Left ventricle myocardium inferior (tissue), 1 donor: Measurements from ENCODE around the gene MYLK3. TPM values are rescaled to one million over a fixed set of nuclear protein-coding genes. Genes with fewer than 3 reads are reported as not detected.
A peak's percentile ranks its signal among the peaks of the same experiment; 100 is the strongest.

Experiments used
- DNase-seq: peaks from one replicate; pipeline ENCODE4 v3.0.0-alpha.2; 2020
- H3K27ac ChIP-seq: fragments of 200-600 bp; replicated peaks from 2 replicates; pipeline ENCODE4 v1.8.0; 2021
- H3K27me3 ChIP-seq: fragments of 200-600 bp; 2 replicates; pipeline ENCODE4 v1.8.0; 2021; ENCODE audit warnings: low read depth
- H3K36me3 ChIP-seq: fragments of 200-600 bp; 2 replicates; pipeline ENCODE4 v1.8.0; 2021
- H3K4me1 ChIP-seq: fragments of 200-600 bp; 2 replicates; pipeline ENCODE4 v1.8.0; 2021
- H3K4me3 ChIP-seq: fragments of 200-600 bp; 2 replicates; pipeline ENCODE4 v1.8.0; 2021; ENCODE audit warnings: mild to moderate bottlenecking, moderate library complexity
- H3K9me3 ChIP-seq: fragments of 200-600 bp; replicated peaks from 2 replicates; pipeline ENCODE4 v1.8.0; 2021
- intact Hi-C: fragments of 100-400 bp; cut with micrococcal nuclease; formaldehyde crosslinking; loops from one replicate; pipeline ENCODE4 v1.11.0; 2022
- total RNA-seq: library from RNA; stranded (reverse); fragmentation: NEBNext Ultra II Directional; extraction: Animal tissue kit (Norgen Biotek cat#: 25700); gene quantifications from one replicate; pipeline ENCODE4 v1.2.1, GENCODE V29; 2021
- TF ChIP-seq, protein P1 (sequence below): fragments of 200-600 bp; IDR thresholded peaks from 2 replicates; pipeline ENCODE4 v1.8.0; 2021; ENCODE audit warnings: antibody characterized with exemption, mild to moderate bottlenecking, borderline replicate concordance
- donor health status: DM: no; HTN: yes; CAD: no; lungs with severe emphysema.

MYLK3 gene
- total RNA-seq, 1 donor from 2014 or later: 256 TPM

GRCh38 chr16:46709469-46710005 is 38.6 kb downstream of the MYLK3 start:
- intact Hi-C loops: no loop called here
- DNase-seq: no peak
- H3K4me3 ChIP-seq: no peak overlapping the region
- peaks cover 51% of the 10 kb centered on the region for H3K4me1 ChIP-seq
- TF ChIP-seq, protein P1, sequence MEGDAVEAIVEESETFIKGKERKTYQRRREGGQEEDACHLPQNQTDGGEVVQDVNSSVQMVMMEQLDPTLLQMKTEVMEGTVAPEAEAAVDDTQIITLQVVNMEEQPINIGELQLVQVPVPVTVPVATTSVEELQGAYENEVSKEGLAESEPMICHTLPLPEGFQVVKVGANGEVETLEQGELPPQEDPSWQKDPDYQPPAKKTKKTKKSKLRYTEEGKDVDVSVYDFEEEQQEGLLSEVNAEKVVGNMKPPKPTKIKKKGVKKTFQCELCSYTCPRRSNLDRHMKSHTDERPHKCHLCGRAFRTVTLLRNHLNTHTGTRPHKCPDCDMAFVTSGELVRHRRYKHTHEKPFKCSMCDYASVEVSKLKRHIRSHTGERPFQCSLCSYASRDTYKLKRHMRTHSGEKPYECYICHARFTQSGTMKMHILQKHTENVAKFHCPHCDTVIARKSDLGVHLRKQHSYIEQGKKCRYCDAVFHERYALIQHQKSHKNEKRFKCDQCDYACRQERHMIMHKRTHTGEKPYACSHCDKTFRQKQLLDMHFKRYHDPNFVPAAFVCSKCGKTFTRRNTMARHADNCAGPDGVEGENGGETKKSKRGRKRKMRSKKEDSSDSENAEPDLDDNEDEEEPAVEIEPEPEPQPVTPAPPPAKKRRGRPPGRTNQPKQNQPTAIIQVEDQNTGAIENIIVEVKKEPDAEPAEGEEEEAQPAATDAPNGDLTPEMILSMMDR: no peak
- H3K36me3 ChIP-seq: peaks cover 54% of the 10 kb centered on the region
- H3K9me3 ChIP-seq: no peaks in the 10 kb centered on the region
- no peaks in the 10 kb centered on the region for H3K27me3 ChIP-seq
- peak overlapping the region; percentile 82 for H3K27ac ChIP-seq

GRCh38 chr16:46706642-46707041 is 41.5 kb downstream of the MYLK3 start:
- intact Hi-C loops: no loop called here

GRCh38 chr16:46702030-46702429 is 46.1 kb downstream of the MYLK3 start:
- TF ChIP-seq, protein P1: no peak
- Histone ChIP-seq H3K27ac (no peak overlapping the region), H3K9me3 (no peaks in the 10 kb centered on the region), H3K4me3 (no peak overlapping the region), H3K27me3 (no peaks in the 10 kb centered on the region), H3K4me1 (peaks cover 11% of the 10 kb centered on the region), H3K36me3 (peaks cover 32% of the 10 kb centered on the region)
- intact Hi-C loops: no loop called here
- DNase-seq: no peak

More at GRCh38 chr16:46706642-46707041, 41.5 kb downstream of the MYLK3 start:
- TF ChIP-seq, protein P1: no peak
- Histone ChIP-seq H3K27ac (no peak overlapping the region), H3K4me1 (peaks cover 22% of the 10 kb centered on the region), H3K4me3 (no peak overlapping the region), H3K36me3 (peaks cover 61% of the 10 kb centered on the region), H3K27me3 (no peaks in the 10 kb centered on the region), H3K9me3 (no peaks in the 10 kb centered on the region)
- DNase-seq: no peak

DNA sequence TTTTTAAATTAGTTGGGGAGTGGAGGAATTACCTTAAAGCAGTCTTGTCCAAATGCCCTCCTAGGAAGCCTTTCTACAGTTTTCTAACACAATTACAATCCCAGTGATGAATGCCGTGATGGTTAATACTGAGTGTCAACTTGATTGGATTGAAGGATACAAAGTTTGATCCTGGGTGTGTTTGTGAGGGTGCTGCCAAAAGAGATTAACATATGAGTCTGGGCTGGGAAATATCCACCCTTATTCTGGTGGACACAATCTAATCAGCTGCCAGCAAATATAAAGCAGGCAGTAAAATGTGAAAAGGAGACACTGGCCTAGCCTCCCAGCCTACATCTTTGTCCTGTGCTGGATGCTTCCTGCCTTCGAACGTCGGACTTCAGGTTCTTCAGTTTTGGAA is 46.5 kb downstream of the MYLK3 start:
- H3K9me3 ChIP-seq: no peaks in the 10 kb centered on the region
- intact Hi-C loops: no loop called here
- H3K36me3 ChIP-seq: peaks cover 30% of the 10 kb centered on the region
- H3K27ac ChIP-seq: no peak overlapping the region
- TF ChIP-seq, protein P1: no peak
- DNase-seq: no peak
- no peak overlapping the region for H3K4me3 ChIP-seq
- peaks cover 16% of the 10 kb centered on the region for H3K4me1 ChIP-seq
- H3K27me3 ChIP-seq: no peaks in the 10 kb centered on the region

- Histone ChIP-seq H3K9me3 (no peaks in the 10 kb centered on the region), H3K36me3 (peaks cover 18% of the 10 kb centered on the region), H3K27ac (no peak overlapping the region), H3K27me3 (no peaks in the 10 kb centered on the region), H3K4me3 (no peak overlapping the region), H3K4me1 (peaks cover 31% of the 10 kb centered on the region)
- intact Hi-C loops: no loop called here
- no peak for DNase-seq
- TF ChIP-seq, protein P1: no peak
Measured at GRCh38 chr16:46700048-46700447, 48.1 kb downstream of the MYLK3 start.

DNA sequence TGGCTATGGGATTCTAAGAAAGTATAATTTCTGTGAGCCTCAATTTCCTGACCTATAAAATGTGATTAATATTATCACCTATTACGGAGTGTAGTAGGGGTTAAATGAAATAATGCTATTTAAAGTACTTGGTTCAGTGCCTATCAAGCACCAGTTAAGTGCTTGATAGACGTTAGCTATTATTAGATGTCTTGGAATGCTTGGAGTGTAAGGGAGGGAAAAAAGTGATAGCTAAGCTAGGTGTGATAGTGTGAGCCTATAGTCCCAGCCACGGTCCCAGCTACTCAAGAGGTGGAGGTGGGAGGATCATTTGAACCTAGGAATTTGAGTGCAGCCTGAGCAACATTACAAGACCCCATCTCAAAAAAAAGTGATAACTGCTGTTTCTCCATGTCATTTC is 51.2 kb downstream of the MYLK3 start:
- DNase-seq: no peak
- no peaks in the 10 kb centered on the region for H3K9me3 ChIP-seq
- H3K27ac ChIP-seq: peak overlapping the region; percentile 58
- TF ChIP-seq, protein P1: no peak
- H3K36me3 ChIP-seq: peaks cover 9% of the 10 kb centered on the region
- H3K27me3 ChIP-seq: no peaks in the 10 kb centered on the region
- peaks cover 37% of the 10 kb centered on the region for H3K4me1 ChIP-seq
- intact Hi-C loops: no loop called here
- H3K4me3 ChIP-seq: no peak overlapping the region
